GM19467 (cell line): ENCODE data around the gene GTPBP4.

Experiments used
- ATAC-seq: cut with Tn5 transposase; IDR thresholded peaks from one replicate; pipeline ENCODE4 v1.9.1; 2021; ENCODE audit warnings: mild to moderate bottlenecking, moderate library complexity; ENCODE audit not compliant: unreplicated experiment

Gene GTPBP4

GRCh38 chr10:987870-988666 lies at the start of gene GTPBP4:
TSS of gene GTPBP4 (plus strand) at chr10:988434. CDS start at chr10:988480, 46 bp downstream.
- peak; percentile 93 for ATAC-seq

DNA sequence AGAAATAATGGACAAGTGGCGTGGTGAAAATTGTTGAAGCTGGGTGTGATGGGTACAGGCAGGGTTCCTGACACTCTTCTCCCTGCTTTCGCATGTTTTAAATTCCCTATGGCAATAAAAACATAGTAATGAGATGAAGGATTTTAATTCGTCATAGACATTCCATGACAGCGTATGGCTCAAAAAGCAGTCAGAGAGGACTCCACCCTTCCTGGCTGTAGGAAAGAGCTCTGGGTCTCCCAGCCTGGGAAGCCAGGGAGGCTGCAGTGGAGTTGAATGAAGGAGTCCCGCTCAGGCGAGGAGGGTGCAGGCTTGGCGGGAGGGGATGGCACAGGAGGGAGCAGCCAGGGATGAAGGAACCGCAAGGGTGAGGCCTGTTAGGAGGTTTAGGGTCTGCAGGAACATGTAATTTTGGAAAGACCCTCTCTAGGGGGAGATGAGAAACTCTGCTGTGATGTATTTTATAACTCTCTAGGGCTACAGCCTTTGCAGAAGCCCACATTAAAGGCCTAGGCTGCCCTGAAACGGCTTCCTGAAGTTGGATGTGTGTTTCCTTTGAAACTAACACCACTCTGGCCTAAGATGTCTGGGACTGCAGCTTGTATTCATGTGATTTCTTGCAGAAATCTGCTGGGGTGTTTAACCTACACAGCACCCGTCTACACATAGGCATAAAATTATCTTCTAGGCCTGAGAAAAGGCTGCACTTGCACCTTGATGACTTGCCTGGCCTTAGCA lies 49.1 kb upstream of the GTPBP4 start:
- no peak for ATAC-seq

GRCh38 chr10:943334-944033 lies 44.8 kb upstream of the GTPBP4 start:
- no peak for ATAC-seq

- ATAC-seq = no peak
These were observed 44.0 kb upstream of the GTPBP4 start for GRCh38 chr10:944034-944831.

GRCh38 chr10:945778-946177 lies 42.5 kb upstream of the GTPBP4 start:
- ATAC-seq = no peak

DNA sequence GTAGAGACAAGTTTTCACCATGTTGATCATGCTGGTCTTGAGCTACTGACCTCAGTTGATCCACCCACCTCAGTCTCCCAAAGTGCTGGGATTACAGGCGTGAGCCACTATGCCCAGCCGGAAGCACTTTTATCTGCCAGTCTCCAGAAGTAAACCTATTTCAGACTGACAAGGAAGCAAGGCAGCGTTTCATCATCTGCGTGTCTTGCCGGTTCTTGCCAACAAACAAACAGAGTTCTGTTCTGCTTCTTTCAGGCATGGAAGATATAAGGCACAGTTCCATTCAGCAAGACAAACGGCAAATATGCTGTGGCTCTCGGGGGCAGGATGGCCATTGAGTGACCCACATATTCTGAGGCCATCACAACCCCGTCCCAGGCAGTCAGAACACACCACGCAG lies 41.2 kb upstream of the GTPBP4 start:
- no peak for ATAC-seq

DNA sequence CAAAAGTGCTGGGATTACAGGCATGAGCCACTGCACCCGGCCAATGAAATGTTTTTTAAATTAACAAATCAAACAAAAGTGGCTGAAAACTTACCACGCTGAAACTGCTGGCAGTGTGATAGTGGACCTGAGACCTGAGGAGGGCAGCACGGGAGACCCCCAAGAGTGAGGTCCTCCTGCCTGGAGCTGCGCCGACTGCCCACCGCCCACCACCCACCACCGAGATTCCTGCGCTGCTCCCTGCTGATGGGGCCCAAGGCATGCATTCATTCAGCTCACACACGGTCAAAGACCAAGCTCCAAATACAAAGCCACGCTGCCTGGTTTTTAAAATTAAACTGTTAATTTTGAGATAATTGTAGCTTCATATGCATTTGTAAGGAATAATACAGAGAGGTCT lies 40.4 kb upstream of the GTPBP4 start:
- ATAC-seq = no peak

- ATAC-seq = no peak
These were observed 39.9 kb upstream of the GTPBP4 start for GRCh38 chr10:948347-948746.

GRCh38 chr10:949446-949845 lies 38.8 kb upstream of the GTPBP4 start:
- ATAC-seq = no peak

GRCh38 chr10:953836-954235 lies 34.4 kb upstream of the GTPBP4 start:
- ATAC-seq = no peak

DNA sequence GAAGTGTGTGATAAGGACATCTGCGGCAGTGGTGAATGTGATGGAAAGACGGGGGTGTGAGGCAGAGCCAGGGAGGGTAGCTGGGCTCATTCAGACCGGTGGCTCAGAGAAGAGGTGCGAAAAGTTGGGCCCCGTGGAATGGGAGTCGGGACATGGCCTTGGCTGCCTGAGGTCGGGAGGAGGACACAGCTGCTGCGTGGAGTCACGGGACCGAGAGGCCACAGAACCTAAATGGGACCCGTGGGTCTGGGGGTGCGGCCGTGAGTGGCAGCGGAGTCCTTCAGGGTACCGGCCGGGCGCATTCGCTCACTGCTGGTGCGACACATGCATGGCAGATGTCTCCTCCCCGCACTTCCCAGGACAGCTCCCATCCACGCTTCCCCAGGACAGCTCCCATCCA lies 33.8 kb upstream of the GTPBP4 start:
- ATAC-seq = no peak

GRCh38 chr10:955127-955819 lies 33.0 kb upstream of the GTPBP4 start:
- ATAC-seq = no peak

GRCh38 chr10:955820-956217 lies 32.4 kb upstream of the GTPBP4 start:
- no peak for ATAC-seq

GRCh38 chr10:958106-958505 lies 30.1 kb upstream of the GTPBP4 start:
- ATAC-seq = no peak

DNA sequence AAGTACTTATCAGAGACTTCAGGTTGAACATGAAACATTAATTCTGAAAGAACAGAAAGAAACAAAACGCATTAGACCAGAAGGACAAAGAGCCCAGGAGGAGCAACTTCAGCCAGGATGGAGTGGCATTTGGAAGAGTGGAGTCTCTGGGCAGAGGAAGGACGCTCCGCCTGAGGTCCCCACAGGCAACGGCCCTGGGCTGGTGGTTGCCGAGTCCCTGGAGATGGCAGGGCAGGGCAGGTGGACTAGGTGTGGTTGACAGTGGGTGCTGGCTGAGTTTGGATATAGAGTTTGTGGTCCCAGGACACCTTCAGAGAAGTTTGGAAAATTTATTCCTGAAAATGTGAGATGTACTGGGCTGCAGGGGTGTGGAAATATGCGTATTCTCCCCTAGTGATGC lies 29.4 kb upstream of the GTPBP4 start:
- no peak for ATAC-seq

GRCh38 chr10:962342-962741 lies 25.9 kb upstream of the GTPBP4 start:
- no peak for ATAC-seq

- no peak for ATAC-seq
These were observed 25.0 kb upstream of the GTPBP4 start for GRCh38 chr10:963186-963585.

DNA sequence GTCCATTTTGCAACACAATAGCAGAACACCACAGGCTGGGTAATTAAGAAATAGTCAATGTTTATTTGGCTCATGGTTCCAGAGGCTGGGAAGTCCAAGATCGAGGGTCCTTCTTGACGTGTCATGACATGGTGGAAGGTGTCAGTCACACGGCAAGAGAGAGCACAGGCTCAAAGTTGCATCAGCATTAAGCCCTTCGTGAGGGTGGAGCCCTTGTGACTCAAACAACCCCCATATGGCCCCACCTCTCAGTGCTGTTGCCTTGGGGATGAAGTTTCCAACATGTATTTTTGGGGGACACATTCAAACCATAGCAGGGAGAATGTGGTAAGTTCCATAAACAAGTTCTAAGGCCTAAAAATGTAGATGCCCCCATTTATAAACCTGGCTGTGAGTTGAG lies 24.6 kb upstream of the GTPBP4 start:
- ATAC-seq = no peak

DNA sequence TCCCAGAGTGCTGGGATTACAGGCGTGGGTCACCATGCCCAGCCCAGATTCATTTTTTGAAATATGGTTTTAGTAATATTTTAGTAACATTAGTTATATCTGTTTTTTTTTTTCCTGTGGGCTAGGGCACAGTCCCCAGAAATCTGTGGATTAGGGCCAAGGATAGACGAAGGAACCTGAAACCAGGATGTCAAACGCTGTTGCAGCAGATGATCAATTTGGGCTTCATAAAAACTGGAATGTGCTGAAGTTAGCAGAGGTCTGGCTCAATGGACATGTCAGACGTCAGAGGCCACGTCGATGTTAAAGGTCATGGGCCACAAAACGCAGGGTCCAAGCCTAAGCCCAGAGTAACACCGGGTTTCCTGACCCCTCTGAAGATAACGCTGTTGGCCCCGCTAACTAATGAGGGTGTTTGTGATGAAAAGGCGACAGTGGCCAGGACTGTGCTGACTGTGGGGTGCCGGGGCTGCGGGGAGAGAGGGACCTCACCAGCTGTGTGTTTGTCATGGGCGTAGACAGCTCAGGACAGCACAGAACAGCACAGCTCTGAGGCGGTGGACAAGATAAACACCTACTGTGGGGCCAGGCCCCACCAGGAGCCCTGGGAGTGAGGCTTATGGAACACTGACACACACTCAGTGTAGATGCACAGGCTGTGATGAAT lies 23.8 kb upstream of the GTPBP4 start:
- no peak for ATAC-seq

GRCh38 chr10:964988-965417 lies 23.2 kb upstream of the GTPBP4 start:
- ATAC-seq = no peak
